HEK293 (cell line): ENCODE results near the gene S100A4.

ENCODE experiments used
- GFI1B ChIP-seq: fragments of 450-650 bp; formaldehyde crosslinking; IDR thresholded peaks from 2 replicates; pipeline ENCODE4 v1.5.1; 2016; ENCODE audit warnings: missing biosample characterization, missing genetic modification characterization
- GLI4 ChIP-seq: fragments of 450-650 bp; formaldehyde crosslinking; IDR thresholded peaks from 2 replicates; pipeline ENCODE4 v1.5.1; 2016; ENCODE audit warnings: missing biosample characterization, missing genetic modification characterization
- MEIS1 ChIP-seq: sonication (generic); formaldehyde crosslinking; IDR thresholded peaks from 2 replicates; pipeline ENCODE4 v1.8.1; 2022; ENCODE audit warnings: missing genetic modification reagents, mild to moderate bottlenecking, borderline replicate concordance
- OSR2 ChIP-seq: fragments of 450-650 bp; formaldehyde crosslinking; IDR thresholded peaks from 2 replicates; pipeline ENCODE4 v1.5.1; 2016; ENCODE audit warnings: missing biosample characterization, missing genetic modification characterization
- SETDB1 ChIP-seq: IDR thresholded peaks from one replicate; pipeline ENCODE4 v1.6.1; 2017; ENCODE audit warnings: mild to moderate bottlenecking, low read length, moderate library complexity, mixed read lengths; ENCODE audit not compliant: insufficient read length
- SP2 ChIP-seq: fragments of 450-650 bp; formaldehyde crosslinking; IDR thresholded peaks from 2 replicates; pipeline ENCODE4 v1.5.1; 2016; ENCODE audit warnings: missing biosample characterization, missing genetic modification characterization
- YY2 ChIP-seq: fragments of 450-650 bp; formaldehyde crosslinking; IDR thresholded peaks from 2 replicates; pipeline ENCODE4 v1.5.1; 2016; ENCODE audit warnings: missing biosample characterization, missing genetic modification characterization
- ZBTB17 ChIP-seq: fragments of 450-650 bp; formaldehyde crosslinking; IDR thresholded peaks from 2 replicates; pipeline ENCODE4 v1.5.1; 2016; ENCODE audit warnings: missing biosample characterization, missing genetic modification characterization
- ZNF121 ChIP-seq: fragments of 450-650 bp; formaldehyde crosslinking; IDR thresholded peaks from 2 replicates; pipeline ENCODE4 v1.5.1; 2016; ENCODE audit warnings: missing biosample characterization, missing genetic modification characterization
- ZNF146 ChIP-seq: fragments of 450-650 bp; formaldehyde crosslinking; IDR thresholded peaks from 2 replicates; pipeline ENCODE4 v1.5.1; 2016; ENCODE audit warnings: missing biosample characterization, missing genetic modification characterization
- ZNF24 ChIP-seq: fragments of 450-650 bp; formaldehyde crosslinking; IDR thresholded peaks from 2 replicates; pipeline ENCODE4 v1.5.1; 2016; ENCODE audit warnings: missing biosample characterization, missing genetic modification characterization
- ZNF266 ChIP-seq: fragments of 450-650 bp; formaldehyde crosslinking; IDR thresholded peaks from 2 replicates; pipeline ENCODE4 v1.5.1; 2016; ENCODE audit warnings: missing biosample characterization, missing genetic modification characterization, low read depth
- ZNF292 ChIP-seq: fragments of 450-650 bp; formaldehyde crosslinking; IDR thresholded peaks from 2 replicates; pipeline ENCODE4 v1.5.1; 2016; ENCODE audit warnings: low read depth, missing biosample characterization, missing genetic modification characterization, borderline replicate concordance
- ZNF37A ChIP-seq: fragments of 450-650 bp; IDR thresholded peaks from 2 replicates; pipeline ENCODE4 v1.5.1; 2018; ENCODE audit warnings: missing biosample characterization, missing genetic modification characterization
- ZNF423 ChIP-seq: fragments of 450-650 bp; formaldehyde crosslinking; IDR thresholded peaks from 2 replicates; pipeline ENCODE4 v1.5.1; 2016; ENCODE audit warnings: missing biosample characterization, missing genetic modification characterization
- ZNF473 ChIP-seq: fragments of 450-650 bp; formaldehyde crosslinking; IDR thresholded peaks from 2 replicates; pipeline ENCODE4 v1.5.1; 2017; ENCODE audit warnings: missing biosample characterization, missing genetic modification characterization
- ZNF48 ChIP-seq: fragments of 450-650 bp; formaldehyde crosslinking; IDR thresholded peaks from 2 replicates; pipeline ENCODE4 v1.5.1; 2016; ENCODE audit warnings: missing biosample characterization, missing genetic modification characterization
- ZNF514 ChIP-seq: fragments of 450-650 bp; formaldehyde crosslinking; IDR thresholded peaks from 2 replicates; pipeline ENCODE4 v1.5.1; 2016; ENCODE audit warnings: missing biosample characterization, missing genetic modification characterization
- ZNF555 ChIP-seq: fragments of 450-650 bp; formaldehyde crosslinking; conservative IDR thresholded peaks from 2 replicates; pipeline ENCODE4 v1.5.1; 2017; ENCODE audit warnings: missing biosample characterization, mild to moderate bottlenecking, missing genetic modification characterization, inconsistent platforms
- ZNF561 ChIP-seq: fragments of 450-650 bp; IDR thresholded peaks from 2 replicates; pipeline ENCODE4 v1.5.1; 2018; ENCODE audit warnings: missing biosample characterization, missing genetic modification characterization, borderline replicate concordance
- ZNF623 ChIP-seq: fragments of 450-650 bp; formaldehyde crosslinking; IDR thresholded peaks from 2 replicates; pipeline ENCODE4 v1.5.1; 2016; ENCODE audit warnings: missing biosample characterization, missing genetic modification characterization
- ZNF654 ChIP-seq: fragments of 450-650 bp; formaldehyde crosslinking; IDR thresholded peaks from 2 replicates; pipeline ENCODE4 v1.5.1; 2016; ENCODE audit warnings: low read depth, missing biosample characterization, missing genetic modification characterization
- ZNF747 ChIP-seq: fragments of 450-650 bp; formaldehyde crosslinking; IDR thresholded peaks from 2 replicates; pipeline ENCODE4 v1.5.1; 2016; ENCODE audit warnings: missing biosample characterization, missing genetic modification characterization
- ZNF76 ChIP-seq: fragments of 450-650 bp; formaldehyde crosslinking; IDR thresholded peaks from 2 replicates; pipeline ENCODE4; 2016; ENCODE audit warnings: low read depth, missing biosample characterization, missing genetic modification characterization, borderline replicate concordance
- ZNF777 ChIP-seq: fragments of 450-650 bp; formaldehyde crosslinking; IDR thresholded peaks from 2 replicates; pipeline ENCODE4 v1.5.1; 2017; ENCODE audit warnings: missing biosample characterization, missing genetic modification characterization, borderline replicate concordance
- ZSCAN23 ChIP-seq: fragments of 450-650 bp; formaldehyde crosslinking; IDR thresholded peaks from 2 replicates; pipeline ENCODE4 v1.5.1; 2016; ENCODE audit warnings: missing biosample characterization, missing genetic modification characterization
- TF ChIP-seq, protein P1 (sequence below): fragments of 450-650 bp; formaldehyde crosslinking; IDR thresholded peaks from 2 replicates; pipeline ENCODE4 v1.5.1; 2016; ENCODE audit warnings: missing biosample characterization, missing genetic modification characterization, low read depth
- TF ChIP-seq, protein P2 (sequence below): fragments of 450-650 bp; formaldehyde crosslinking; IDR thresholded peaks from 2 replicates; pipeline ENCODE4 v1.5.1; 2016; ENCODE audit warnings: missing biosample characterization, missing genetic modification characterization
- TF ChIP-seq, protein P3 (sequence below): fragments of 450-650 bp; formaldehyde crosslinking; IDR thresholded peaks from 2 replicates; pipeline ENCODE4 v1.5.1; 2016; ENCODE audit warnings: missing biosample characterization, missing genetic modification characterization
- TF ChIP-seq, protein P4 (sequence below): fragments of 450-650 bp; formaldehyde crosslinking; IDR thresholded peaks from 2 replicates; pipeline ENCODE4 v1.5.1; 2016; ENCODE audit warnings: missing biosample characterization, missing genetic modification characterization

S100A4 gene

DNA sequence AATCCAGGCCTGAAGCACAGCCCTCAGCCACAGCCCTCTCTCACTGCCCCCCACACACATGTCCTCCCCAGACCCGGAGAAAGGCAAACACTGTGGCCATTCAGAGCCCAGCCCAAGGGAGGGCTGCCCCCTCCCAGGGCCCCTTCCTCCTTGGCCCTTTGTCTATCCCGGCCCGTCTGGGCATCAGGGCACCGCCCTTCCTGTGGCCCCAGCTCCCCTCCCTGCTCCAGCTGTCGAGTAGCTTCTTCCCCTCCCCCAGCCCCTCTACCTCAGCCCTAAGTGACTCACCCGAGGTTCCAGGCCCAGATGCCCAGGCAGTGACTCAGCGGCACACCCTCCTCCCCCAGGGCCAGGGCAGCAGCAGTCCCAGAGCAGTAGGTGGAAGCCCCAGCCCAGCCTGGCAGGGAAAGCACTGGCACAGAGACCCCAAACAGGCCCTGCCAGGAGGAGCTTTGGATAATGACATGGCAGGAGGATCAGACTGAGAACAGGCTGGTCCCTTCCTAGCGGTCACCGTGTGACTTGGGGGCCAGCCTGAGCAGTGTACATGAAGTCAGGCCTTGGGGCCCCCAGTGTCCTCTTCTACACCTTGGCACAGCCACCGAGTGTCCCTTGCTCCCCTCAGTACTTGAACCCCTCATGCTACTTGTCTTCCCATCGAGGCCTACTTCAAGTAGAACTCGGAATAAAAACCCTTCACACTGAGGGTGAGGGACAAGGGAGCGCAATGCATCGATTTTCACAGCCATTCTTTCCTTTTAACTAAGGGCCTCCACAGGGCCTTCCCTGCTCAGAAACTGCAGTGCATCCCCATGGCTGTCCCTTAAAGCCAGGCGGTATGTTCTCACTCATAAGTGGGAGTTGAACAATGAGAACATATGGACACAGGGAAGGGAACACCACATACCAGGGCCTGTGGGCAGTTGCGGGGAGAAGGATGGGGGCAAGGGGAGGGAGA lies 21.1 kb upstream of the S100A4 start (continued):
- TF ChIP-seq, protein P1, sequence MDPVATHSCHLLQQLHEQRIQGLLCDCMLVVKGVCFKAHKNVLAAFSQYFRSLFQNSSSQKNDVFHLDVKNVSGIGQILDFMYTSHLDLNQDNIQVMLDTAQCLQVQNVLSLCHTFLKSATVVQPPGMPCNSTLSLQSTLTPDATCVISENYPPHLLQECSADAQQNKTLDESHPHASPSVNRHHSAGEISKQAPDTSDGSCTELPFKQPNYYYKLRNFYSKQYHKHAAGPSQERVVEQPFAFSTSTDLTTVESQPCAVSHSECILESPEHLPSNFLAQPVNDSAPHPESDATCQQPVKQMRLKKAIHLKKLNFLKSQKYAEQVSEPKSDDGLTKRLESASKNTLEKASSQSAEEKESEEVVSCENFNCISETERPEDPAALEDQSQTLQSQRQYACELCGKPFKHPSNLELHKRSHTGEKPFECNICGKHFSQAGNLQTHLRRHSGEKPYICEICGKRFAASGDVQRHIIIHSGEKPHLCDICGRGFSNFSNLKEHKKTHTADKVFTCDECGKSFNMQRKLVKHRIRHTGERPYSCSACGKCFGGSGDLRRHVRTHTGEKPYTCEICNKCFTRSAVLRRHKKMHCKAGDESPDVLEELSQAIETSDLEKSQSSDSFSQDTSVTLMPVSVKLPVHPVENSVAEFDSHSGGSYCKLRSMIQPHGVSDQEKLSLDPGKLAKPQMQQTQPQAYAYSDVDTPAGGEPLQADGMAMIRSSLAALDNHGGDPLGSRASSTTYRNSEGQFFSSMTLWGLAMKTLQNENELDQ = no peak
- peak; percentile 91 for TF ChIP-seq ZSCAN23 (tag by site-specific recombination)
- TF ChIP-seq MEIS1 (CRISPR knock-in tag) = no peak
- TF ChIP-seq, protein P2, sequence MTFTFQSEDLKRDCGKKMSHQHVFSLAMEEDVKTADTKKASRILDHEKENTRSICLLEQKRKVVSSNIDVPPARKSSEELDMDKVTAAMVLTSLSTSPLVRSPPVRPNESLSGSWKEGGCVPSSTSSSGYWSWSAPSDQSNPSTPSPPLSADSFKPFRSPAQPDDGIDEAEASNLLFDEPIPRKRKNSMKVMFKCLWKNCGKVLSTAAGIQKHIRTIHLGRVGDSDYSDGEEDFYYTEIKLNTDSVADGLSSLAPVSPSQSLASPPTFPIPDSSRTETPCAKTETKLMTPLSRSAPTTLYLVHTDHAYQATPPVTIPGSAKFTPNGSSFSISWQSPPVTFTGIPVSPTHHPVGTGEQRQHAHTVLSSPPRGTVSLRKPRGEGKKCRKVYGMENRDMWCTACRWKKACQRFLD = no peak
- no peak for TF ChIP-seq ZNF514 (tag by site-specific recombination)
- peak; percentile 65 for TF ChIP-seq ZNF76 (tag by site-specific recombination)
- peak; percentile 18; the same call in 1 of the 2 replicates for TF ChIP-seq ZNF623
- TF ChIP-seq ZNF561 (tag by site-specific recombination) = no peak
- no peak for TF ChIP-seq ZNF292 (tag by site-specific recombination)
- TF ChIP-seq YY2 (tag by site-specific recombination) = no peak
- TF ChIP-seq, protein P3, sequence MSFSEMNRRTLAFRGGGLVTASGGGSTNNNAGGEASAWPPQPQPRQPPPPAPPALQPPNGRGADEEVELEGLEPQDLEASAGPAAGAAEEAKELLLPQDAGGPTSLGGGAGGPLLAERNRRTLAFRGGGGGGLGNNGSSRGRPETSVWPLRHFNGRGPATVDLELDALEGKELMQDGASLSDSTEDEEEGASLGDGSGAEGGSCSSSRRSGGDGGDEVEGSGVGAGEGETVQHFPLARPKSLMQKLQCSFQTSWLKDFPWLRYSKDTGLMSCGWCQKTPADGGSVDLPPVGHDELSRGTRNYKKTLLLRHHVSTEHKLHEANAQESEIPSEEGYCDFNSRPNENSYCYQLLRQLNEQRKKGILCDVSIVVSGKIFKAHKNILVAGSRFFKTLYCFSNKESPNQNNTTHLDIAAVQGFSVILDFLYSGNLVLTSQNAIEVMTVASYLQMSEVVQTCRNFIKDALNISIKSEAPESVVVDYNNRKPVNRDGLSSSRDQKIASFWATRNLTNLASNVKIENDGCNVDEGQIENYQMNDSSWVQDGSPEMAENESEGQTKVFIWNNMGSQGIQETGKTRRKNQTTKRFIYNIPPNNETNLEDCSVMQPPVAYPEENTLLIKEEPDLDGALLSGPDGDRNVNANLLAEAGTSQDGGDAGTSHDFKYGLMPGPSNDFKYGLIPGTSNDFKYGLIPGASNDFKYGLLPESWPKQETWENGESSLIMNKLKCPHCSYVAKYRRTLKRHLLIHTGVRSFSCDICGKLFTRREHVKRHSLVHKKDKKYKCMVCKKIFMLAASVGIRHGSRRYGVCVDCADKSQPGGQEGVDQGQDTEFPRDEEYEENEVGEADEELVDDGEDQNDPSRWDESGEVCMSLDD (tag by site-specific recombination) = peak; percentile 94
- TF ChIP-seq GLI4 (tag by site-specific recombination) = no peak
- no peak for TF ChIP-seq ZNF37A
- peak; percentile 54; the same call in 1 of the 2 replicates for TF ChIP-seq ZNF146
- TF ChIP-seq ZNF423 = no peak
- TF ChIP-seq ZNF48 (tag by site-specific recombination) = no peak
- TF ChIP-seq GFI1B (tag by site-specific recombination) = no peak
- TF ChIP-seq ZNF777 = peak; percentile 76; the same call in 1 of the 2 replicates
- TF ChIP-seq ZNF654 (tag by site-specific recombination) = no peak
- no peak for TF ChIP-seq ZNF121 (tag by site-specific recombination)
- TF ChIP-seq SP2 = peak; percentile 80
- TF ChIP-seq, protein P4, sequence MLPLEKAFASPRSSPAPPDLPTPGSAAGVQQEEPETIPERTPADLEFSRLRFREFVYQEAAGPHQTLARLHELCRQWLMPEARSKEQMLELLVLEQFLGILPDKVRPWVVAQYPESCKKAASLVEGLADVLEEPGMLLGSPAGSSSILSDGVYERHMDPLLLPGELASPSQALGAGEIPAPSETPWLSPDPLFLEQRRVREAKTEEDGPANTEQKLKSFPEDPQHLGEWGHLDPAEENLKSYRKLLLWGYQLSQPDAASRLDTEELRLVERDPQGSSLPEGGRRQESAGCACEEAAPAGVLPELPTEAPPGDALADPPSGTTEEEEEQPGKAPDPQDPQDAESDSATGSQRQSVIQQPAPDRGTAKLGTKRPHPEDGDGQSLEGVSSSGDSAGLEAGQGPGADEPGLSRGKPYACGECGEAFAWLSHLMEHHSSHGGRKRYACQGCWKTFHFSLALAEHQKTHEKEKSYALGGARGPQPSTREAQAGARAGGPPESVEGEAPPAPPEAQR (tag by site-specific recombination) = peak; percentile 76; the same call in 1 of the 2 replicates
- no peak for TF ChIP-seq ZNF747 (tag by site-specific recombination)
- peak; percentile 56; the same call in 1 of the 2 replicates for TF ChIP-seq OSR2 (tag by site-specific recombination)
- TF ChIP-seq SETDB1 = no peak
- no peak for TF ChIP-seq ZNF266
- TF ChIP-seq ZBTB17 (tag by site-specific recombination) = peak; percentile 80
- peak; percentile 89 for TF ChIP-seq ZNF24 (tag by site-specific recombination)
- no peak for TF ChIP-seq ZNF555 (tag by site-specific recombination)
- TF ChIP-seq ZNF473 (tag by site-specific recombination) = no peak
